ENCODE data around the gene ATXN7L1. TPM values are rescaled to one million over a fixed set of nuclear protein-coding genes. Genes with fewer than 3 reads are reported as not detected.

The ATXN7L1 gene
- total and polyA plus RNA-seq, 2 of the 13 experiments (the other 11 are each of a cell fraction or from before 2014, with no cell fraction given) = 4.1 to 7.8 TPM

DNA sequence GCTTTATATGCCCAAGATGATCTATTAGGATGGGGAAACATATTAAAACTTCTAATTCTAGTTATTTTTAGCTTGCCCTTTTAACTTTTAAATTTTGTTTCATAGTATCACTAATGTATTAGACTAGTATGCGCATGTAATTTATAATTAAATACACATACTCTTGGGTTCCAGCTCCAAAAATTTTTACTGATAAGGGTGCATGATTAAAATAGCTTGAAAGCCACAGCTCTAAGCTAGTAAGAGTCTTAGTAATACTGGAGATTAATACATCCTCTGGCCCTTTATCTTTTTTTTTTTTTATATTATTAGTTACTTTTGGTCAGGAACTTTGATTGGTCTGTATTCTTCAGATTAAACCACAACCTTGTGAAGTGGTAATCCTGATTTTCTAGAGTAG, 53.6 kb downstream of the ATXN7L1 start:
- no peak overlapping the region for H3K4me2 ChIP-seq (ENCODE audit: low read depth, low read length)
- no peak for FAIRE-seq
- no peak overlapping the region for H2AFZ ChIP-seq (ENCODE audit: low read length)
- H3K27ac ChIP-seq (ENCODE audit: extremely low read length, insufficient read depth, low read length) = no peak overlapping the region
- no peaks in the 10 kb centered on the region for H3K9me3 ChIP-seq (ENCODE audit: low read length)
- H3K4me3 ChIP-seq (replicated peaks in 1 of 3; ENCODE audit: insufficient read depth in 1 of 3, low read depth in 2 of 3, low read length in 3 of 3) = no peak overlapping the region
- H3K36me3 ChIP-seq (replicated peaks in 1 of 2; ENCODE audit: control insufficient read depth in 1 of 2, insufficient read depth in 2 of 2, low read length in 2 of 2) = no peaks in the 10 kb centered on the region
- no peaks in the 10 kb centered on the region for H3K27me3 ChIP-seq (ENCODE audit: control insufficient read depth in 1 of 2, insufficient read depth in 2 of 2, low read length in 2 of 2)
- H3K4me1 ChIP-seq (ENCODE audit: insufficient read depth, low read length) = peaks cover 22% of the 10 kb centered on the region
- POLR2A ChIA-PET = no interaction called here
- in situ Hi-C loops (cut with HindIII; ENCODE audit: extremely low pct_ligation_motif_present, low pct_unique_long_range_greater_than_20kb) (no loop called here), intact Hi-C loops (cut with micrococcal nuclease; ENCODE audit: unreplicated experiment) (no loop called here)
- no peak for ATAC-seq
- DNase-seq (ENCODE audit: low spot score) = no peak
- no peaks in the 10 kb centered on the region for H3K79me2 ChIP-seq (ENCODE audit: insufficient read depth, low read length)
- TF ChIP-seq ZNF431 (CRISPR knock-in tag; IDR thresholded peaks at IDR 0.05; ENCODE audit: borderline replicate concordance, low read depth) = no peak
- no peak for TF ChIP-seq ZNF672 (CRISPR knock-in tag; IDR thresholded peaks at IDR 0.05)
- no peak for TF ChIP-seq RORA (CRISPR knock-in tag; IDR thresholded peaks at IDR 0.05)
- TF ChIP-seq ZNF678 (CRISPR knock-in tag; IDR thresholded peaks at IDR 0.05) = no peak
- no peak for TF ChIP-seq XBP1 (CRISPR knock-in tag; IDR thresholded peaks at IDR 0.05)
- TF ChIP-seq TCF7L2 (IDR thresholded peaks at IDR 0.05; ENCODE audit: low read depth, low read length) = no peak
- no peak for TF ChIP-seq ZNF609 (CRISPR knock-in tag; IDR thresholded peaks at IDR 0.05; ENCODE audit: borderline replicate concordance)
- TF ChIP-seq ZFAT (CRISPR knock-in tag; conservative IDR thresholded peaks at IDR 0.05) = no peak
- TF ChIP-seq FIP1L1 (IDR thresholded peaks at IDR 0.05; ENCODE audit: borderline replicate concordance, insufficient read depth, low read depth, low read length) = no peak
- no peak for TF ChIP-seq REL (CRISPR knock-in tag; conservative IDR thresholded peaks at IDR 0.05)
- TF ChIP-seq ZBTB33 (CRISPR knock-in tag; IDR thresholded peaks at IDR 0.05) = no peak
- no peak for TF ChIP-seq ETS1 (CRISPR knock-in tag; IDR thresholded peaks at IDR 0.05)
- no peak for TF ChIP-seq NR0B2 (CRISPR knock-in tag; IDR thresholded peaks at IDR 0.05)
- TF ChIP-seq, protein P1, sequence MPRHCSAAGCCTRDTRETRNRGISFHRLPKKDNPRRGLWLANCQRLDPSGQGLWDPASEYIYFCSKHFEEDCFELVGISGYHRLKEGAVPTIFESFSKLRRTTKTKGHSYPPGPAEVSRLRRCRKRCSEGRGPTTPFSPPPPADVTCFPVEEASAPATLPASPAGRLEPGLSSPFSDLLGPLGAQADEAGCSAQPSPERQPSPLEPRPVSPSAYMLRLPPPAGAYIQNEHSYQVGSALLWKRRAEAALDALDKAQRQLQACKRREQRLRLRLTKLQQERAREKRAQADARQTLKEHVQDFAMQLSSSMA (CRISPR knock-in tag; IDR thresholded peaks at IDR 0.05) = no peak
- TF ChIP-seq ZNF34 (CRISPR knock-in tag; IDR thresholded peaks at IDR 0.05; ENCODE audit: borderline replicate concordance) = no peak
- no peak for TF ChIP-seq ZBTB20 (CRISPR knock-in tag; IDR thresholded peaks at IDR 0.05; ENCODE audit: borderline replicate concordance, low read depth)
- H3K9ac ChIP-seq (ENCODE audit: insufficient read depth, low read depth, low read length) = no peak overlapping the region
- CTCF ChIA-PET (ENCODE audit: low intra/inter-chr PET ratio, low total read pairs) = no interaction called here
- 100% methylated on average over 1 of the region's 1 CpG for WGBS (ENCODE audit: low lambda C conversion rate)
- no TSS peak for BruUV-seq (replicated peaks)
- H4K20me1 ChIP-seq (ENCODE audit: insufficient read depth, low read length) = no peaks in the 10 kb centered on the region
